Measurements from ENCODE around the gene RTP2. TPM values are rescaled to one million over a fixed set of nuclear protein-coding genes. Genes with fewer than 3 reads are reported as not detected.

Gene RTP2
- total RNA-seq, 2 experiments from 2014 or later = not detected

GRCh38 chr3:187679638-187680396, 22.5 kb downstream of the RTP2 start:
- no peak for ATAC-seq (ENCODE audit: poor library complexity)
- Mint-ChIP-seq H3K36me3 (ENCODE audit: low read depth) (no peaks in the 10 kb centered on the region), H3K9me3 (no peaks in the 10 kb centered on the region), H3K27ac (no peak overlapping the region), H3K4me1 (ENCODE audit: low read depth) (no peaks in the 10 kb centered on the region), H3K4me3 (no peak overlapping the region), H3K27me3 (peaks cover 62% of the 10 kb centered on the region)
- no peaks in the 10 kb centered on the region for H3K4me1 ChIP-seq (ENCODE audit: insufficient read depth, low read length)
- peak; percentile 39 to 76 (median 56) for DNase-seq
- intact Hi-C loops (cut with DNase I, micrococcal nuclease) = loop anchor here (1.0 to 10.0 kb wide), 4 partner anchors 361 to 835 kb away; partner anchors contain the start of gene ADIPOQ (in 1 of the 2)
- ChIA-PET POLR2A (interaction anchor here (1.0 kb wide), 1 partner anchor 360 kb away, joined by 11 read pairs; no protein-coding TSS in a partner anchor), CTCF (interaction anchor here (0.6 to 3.1 kb wide), 14 partner anchors 9 to 1464 kb away, joined by 3 to 75 read pairs (median 4); no protein-coding TSS in a partner anchor)
- H3K9me3 ChIP-seq (ENCODE audit: control insufficient read depth in 1 of 2, insufficient read depth in 1 of 2, low read length in 2 of 2) = no peaks in the 10 kb centered on the region
- H3K27ac ChIP-seq (ENCODE audit: low read depth in 1 of 2, low read length in 2 of 2) = no peak overlapping the region
- H3K27me3 ChIP-seq (ENCODE audit: control insufficient read depth in 1 of 2, insufficient read depth in 2 of 2, low read length in 2 of 2) = peaks cover 5 to 6% of the 10 kb centered on the region in 2 experiments
- no peaks in the 10 kb centered on the region for H3K36me3 ChIP-seq (ENCODE audit: insufficient read depth, low read length)
- no peak overlapping the region for H3K4me3 ChIP-seq (ENCODE audit: low read length)
- peak; percentile 94 for TF ChIP-seq CTCF (IDR thresholded peaks at IDR 0.05)

DNA sequence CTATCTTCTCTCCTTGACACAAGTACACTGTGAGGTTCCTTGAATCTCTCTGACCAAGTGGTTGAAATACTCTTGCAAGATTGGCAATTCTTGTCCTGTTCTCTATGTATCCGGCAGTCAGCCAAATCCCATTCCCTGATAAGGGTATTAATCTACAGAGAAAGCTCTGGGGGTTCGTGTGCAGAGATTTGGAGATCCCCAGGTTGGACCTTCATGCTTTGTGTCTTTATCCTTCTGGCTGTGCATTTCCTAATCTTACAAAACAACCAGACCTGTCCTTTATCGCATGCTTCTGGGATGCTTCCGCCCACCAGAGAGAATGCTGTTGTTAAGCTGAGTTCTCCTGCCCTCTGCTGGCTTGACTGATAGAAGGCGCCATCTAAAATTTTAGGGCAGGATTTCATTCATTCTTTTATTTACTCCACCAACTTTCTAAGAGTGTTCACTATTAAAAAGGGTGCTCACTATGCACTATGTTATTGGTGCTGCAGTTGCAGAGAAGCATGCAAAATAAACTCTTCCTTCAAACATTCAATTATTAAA, 23.6 kb downstream of the RTP2 start:
- Mint-ChIP-seq H3K36me3 (ENCODE audit: low read depth) (no peaks in the 10 kb centered on the region), H3K4me3 (no peak overlapping the region), H3K4me1 (ENCODE audit: low read depth) (no peaks in the 10 kb centered on the region), H3K9me3 (no peaks in the 10 kb centered on the region), H3K27ac (no peak overlapping the region), H3K27me3 (peaks cover 63% of the 10 kb centered on the region)
- TF ChIP-seq CTCF (IDR thresholded peaks at IDR 0.05) = no peak
- no peaks in the 10 kb centered on the region for H3K36me3 ChIP-seq (ENCODE audit: insufficient read depth, low read length)
- no peak for ATAC-seq (ENCODE audit: poor library complexity)
- CTCF ChIA-PET = interaction anchor here (0.6 to 3.1 kb wide), 8 partner anchors 11 to 1465 kb away, joined by 3 to 75 read pairs (median 4); no protein-coding TSS in a partner anchor
- intact Hi-C loops (cut with DNase I, micrococcal nuclease) = loop anchor here (1.0 to 10.0 kb wide), 3 partner anchors 359 to 834 kb away; partner anchors contain the start of gene ADIPOQ (in 1 of the 2)
- no peak overlapping the region for H3K27ac ChIP-seq (ENCODE audit: low read depth in 1 of 2, low read length in 2 of 2)
- H3K9me3 ChIP-seq (ENCODE audit: control insufficient read depth in 1 of 2, insufficient read depth in 1 of 2, low read length in 2 of 2) = no peaks in the 10 kb centered on the region
- no peaks in the 10 kb centered on the region for H3K4me1 ChIP-seq (ENCODE audit: insufficient read depth, low read length)
- no peak overlapping the region for H3K4me3 ChIP-seq (ENCODE audit: low read length)
- peaks cover 10 to 14% of the 10 kb centered on the region in 2 experiments for H3K27me3 ChIP-seq (ENCODE audit: control insufficient read depth in 1 of 2, insufficient read depth in 2 of 2, low read length in 2 of 2)
- DNase-seq = peak in 4 of 14 experiments; percentile 10 to 40 (median 32)
- POLR2A ChIA-PET = no interaction called here

GRCh38 chr3:187677604-187678003, 24.8 kb downstream of the RTP2 start:
- Histone ChIP-seq H3K27me3 (ENCODE audit: control insufficient read depth in 1 of 2, insufficient read depth in 2 of 2, low read length in 2 of 2) (peaks cover 11 to 19% of the 10 kb centered on the region in 2 experiments), H3K4me1 (ENCODE audit: insufficient read depth, low read length) (no peaks in the 10 kb centered on the region), H3K36me3 (ENCODE audit: insufficient read depth, low read length) (no peaks in the 10 kb centered on the region), H3K4me3 (ENCODE audit: low read length) (no peak overlapping the region), H3K9me3 (ENCODE audit: control insufficient read depth in 1 of 2, insufficient read depth in 1 of 2, low read length in 2 of 2) (no peaks in the 10 kb centered on the region), H3K27ac (ENCODE audit: low read depth in 1 of 2, low read length in 2 of 2) (no peak overlapping the region)
- Mint-ChIP-seq H3K27me3 (peaks cover 67% of the 10 kb centered on the region), H3K9me3 (no peaks in the 10 kb centered on the region), H3K4me1 (ENCODE audit: low read depth) (no peaks in the 10 kb centered on the region), H3K36me3 (ENCODE audit: low read depth) (no peaks in the 10 kb centered on the region), H3K27ac (no peak overlapping the region), H3K4me3 (no peak overlapping the region)
- TF ChIP-seq CTCF (IDR thresholded peaks at IDR 0.05) = no peak
- CTCF ChIA-PET = no interaction called here
- POLR2A ChIA-PET = no interaction called here
- ATAC-seq (ENCODE audit: poor library complexity) (no peak), DNase-seq (no peak)
- intact Hi-C loops (cut with DNase I, micrococcal nuclease) = loop anchor here (2.0 to 10.0 kb wide), 2 partner anchors 457 to 833 kb away; partner anchors contain the start of gene ADIPOQ (in 1 of the 2)

Measured in CD4-positive, alpha-beta T cell (primary cell).